ENCODE data around the gene DMRTA2. TPM values are rescaled to one million over a fixed set of nuclear protein-coding genes. Genes with fewer than 3 reads are reported as not detected.
"Not testable (repeated sequence)": the region's sequence is repeated elsewhere in the genome, so short reads cannot be mapped to it uniquely, and the experiment has no call there.

DMRTA2 gene
- total and polyA plus RNA-seq, 2 experiments from 2014 or later: 0.10 TPM; not detected in 1

GRCh38 chr1:50405814-50406213, 17.4 kb downstream of the DMRTA2 start:
- Histone ChIP-seq H3K4me2 (no peak overlapping the region), H3K4me3 (no peak overlapping the region), H3K9me2 (replicated peaks; ENCODE audit: insufficient read depth) (no peaks in the 10 kb centered on the region), H3K27ac (no peak overlapping the region), H3K36me3 (replicated peaks; ENCODE audit: insufficient read depth, low read depth) (no peaks in the 10 kb centered on the region), H2AFZ (no peak overlapping the region), H3K4me1 (ENCODE audit: insufficient read depth) (no peaks in the 10 kb centered on the region), H4K20me1 (ENCODE audit: insufficient read depth, poor library complexity, severe bottlenecking) (no peaks in the 10 kb centered on the region), H3K9me3 (ENCODE audit: low read depth) (no peaks in the 10 kb centered on the region), H3K79me2 (no peaks in the 10 kb centered on the region), H3K27me3 (peaks cover 24% of the 10 kb centered on the region)
- no peak for DNase-seq (ENCODE audit: low spot score)
- 76% methylated on average over 4 of the region's 4 CpGs for WGBS (ENCODE audit: low lambda C conversion rate, missing lambda C conversion rate)
- TF ChIP-seq EZH2 (IDR thresholded peaks at IDR 0.05; ENCODE audit: borderline replicate concordance) (no peak), CTCF (IDR thresholded peaks at IDR 0.05; ENCODE audit: poor library complexity) (no peak), EZH2phosphoT487 (IDR thresholded peaks at IDR 0.05; ENCODE audit: low read depth, severe bottlenecking, unreplicated experiment) (no peak)

GRCh38 chr1:50393522-50394120, 29.6 kb downstream of the DMRTA2 start:
- Histone ChIP-seq H2AFZ (no peak overlapping the region), H3K4me3 (no peak overlapping the region), H3K9me2 (replicated peaks; ENCODE audit: insufficient read depth) (no peaks in the 10 kb centered on the region), H4K20me1 (ENCODE audit: insufficient read depth, poor library complexity, severe bottlenecking) (no peaks in the 10 kb centered on the region), H3K9me3 (ENCODE audit: low read depth) (no peaks in the 10 kb centered on the region), H3K27me3 (no peaks in the 10 kb centered on the region), H3K4me2 (no peak overlapping the region), H3K79me2 (no peaks in the 10 kb centered on the region), H3K36me3 (replicated peaks; ENCODE audit: insufficient read depth, low read depth) (no peaks in the 10 kb centered on the region), H3K4me1 (ENCODE audit: insufficient read depth) (no peaks in the 10 kb centered on the region), H3K27ac (no peak overlapping the region)
- no peak for DNase-seq (ENCODE audit: low spot score)
- no peak for TF ChIP-seq EZH2phosphoT487 (IDR thresholded peaks at IDR 0.05; ENCODE audit: low read depth, severe bottlenecking, unreplicated experiment)
- no peak for TF ChIP-seq EZH2 (IDR thresholded peaks at IDR 0.05; ENCODE audit: borderline replicate concordance)
- no peak for TF ChIP-seq CTCF (IDR thresholded peaks at IDR 0.05; ENCODE audit: poor library complexity)
- WGBS (ENCODE audit: low lambda C conversion rate, missing lambda C conversion rate): 35% methylated on average over 2 of the region's 2 CpGs

- H2AFZ ChIP-seq; H3K9me2 ChIP-seq (replicated peaks; ENCODE audit: insufficient read depth); H4K20me1 ChIP-seq (ENCODE audit: insufficient read depth, poor library complexity, severe bottlenecking); H3K4me2 ChIP-seq; H3K9me3 ChIP-seq (ENCODE audit: low read depth); H3K36me3 ChIP-seq (replicated peaks; ENCODE audit: insufficient read depth, low read depth); H3K4me3 ChIP-seq; H3K4me1 ChIP-seq (ENCODE audit: insufficient read depth); H3K27ac ChIP-seq; DNase-seq (ENCODE audit: low spot score); H3K79me2 ChIP-seq; H3K27me3 ChIP-seq: not testable (repeated sequence)
- no CpG with 5 or more reads among the region's 33 CpGs for WGBS (ENCODE audit: low lambda C conversion rate, missing lambda C conversion rate)
These were observed 41.7 kb downstream of the DMRTA2 start for GRCh38 chr1:50381551-50381950.

- DNase-seq (ENCODE audit: low spot score): no peak
- no peaks in the 10 kb centered on the region for H4K20me1 ChIP-seq (ENCODE audit: insufficient read depth, poor library complexity, severe bottlenecking)
- no peaks in the 10 kb centered on the region for H3K4me1 ChIP-seq (ENCODE audit: insufficient read depth)
- H3K27me3 ChIP-seq: no peaks in the 10 kb centered on the region
- H3K79me2 ChIP-seq: no peaks in the 10 kb centered on the region
- H3K9me3 ChIP-seq (ENCODE audit: low read depth): no peaks in the 10 kb centered on the region
- TF ChIP-seq EZH2phosphoT487 (IDR thresholded peaks at IDR 0.05; ENCODE audit: low read depth, severe bottlenecking, unreplicated experiment): no peak
- TF ChIP-seq EZH2 (IDR thresholded peaks at IDR 0.05; ENCODE audit: borderline replicate concordance): no peak
- TF ChIP-seq CTCF (IDR thresholded peaks at IDR 0.05; ENCODE audit: poor library complexity): no peak
- no peak overlapping the region for H3K27ac ChIP-seq
- no peaks in the 10 kb centered on the region for H3K9me2 ChIP-seq (replicated peaks; ENCODE audit: insufficient read depth)
- H3K4me3 ChIP-seq: no peak overlapping the region
- WGBS (ENCODE audit: low lambda C conversion rate, missing lambda C conversion rate): 95% methylated on average over 2 of the region's 2 CpGs
- no peaks in the 10 kb centered on the region for H3K36me3 ChIP-seq (replicated peaks; ENCODE audit: insufficient read depth, low read depth)
- no peak overlapping the region for H3K4me2 ChIP-seq
- no peak overlapping the region for H2AFZ ChIP-seq
These were observed 44.5 kb downstream of the DMRTA2 start for GRCh38 chr1:50378770-50379169.
